ENCODE data around the gene RNF151.
A peak's percentile ranks its signal among the peaks of the same experiment; 100 is the strongest.
"Not testable (repeated sequence)": the region's sequence is repeated elsewhere in the genome, so short reads cannot be mapped to it uniquely, and the experiment has no call there.

RNF151 gene

DNA sequence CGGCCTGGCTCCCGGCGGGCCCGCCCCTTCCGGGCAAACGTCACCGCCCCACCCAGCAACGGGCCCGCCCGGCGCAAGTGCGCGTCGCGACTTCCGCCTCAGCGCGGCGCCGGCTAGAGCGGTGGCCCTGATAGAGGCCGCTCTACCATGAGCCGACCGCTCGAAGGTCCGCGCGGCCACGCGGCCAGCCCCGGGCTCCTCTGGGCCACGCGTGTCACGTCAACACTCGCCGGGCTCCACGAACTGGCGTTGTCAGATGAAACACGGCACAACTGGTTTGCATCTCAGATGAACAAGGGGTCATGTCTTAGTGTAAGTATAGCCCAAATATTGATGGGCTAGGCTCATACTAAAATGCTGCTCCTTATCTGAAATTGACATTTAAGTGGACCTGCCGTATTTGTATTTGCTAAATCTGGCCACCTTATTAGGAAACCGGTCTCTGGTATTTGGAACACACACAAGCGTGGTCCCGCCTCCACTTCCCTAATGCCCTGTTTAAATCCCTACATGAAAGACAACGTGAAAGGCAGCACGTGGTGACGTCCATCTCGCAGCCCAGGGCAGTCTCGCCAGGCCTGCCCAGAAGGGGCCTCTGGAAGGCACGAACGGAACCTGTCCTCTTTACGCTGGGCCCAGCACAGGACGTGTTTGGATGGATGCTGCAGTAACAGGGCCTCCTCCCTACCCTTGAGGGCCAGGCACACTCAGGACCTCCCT, 43.3 kb downstream of the RNF151 start, which contains the start of gene ZNF598:
Gene ZNF598, minus strand, starts transcription at position 31 of the 720 bp plus-strand sequence.
- peak; percentile 56 to 88 (median 70) for DNase-seq

GRCh38 chr16:2011726-2012125, 45.1 kb downstream of the RNF151 start:
- DNase-seq, result not testable (repeated sequence)

- no peak for DNase-seq
Observed at GRCh38 chr16:2013527-2013926, 46.9 kb downstream of the RNF151 start.

DNA sequence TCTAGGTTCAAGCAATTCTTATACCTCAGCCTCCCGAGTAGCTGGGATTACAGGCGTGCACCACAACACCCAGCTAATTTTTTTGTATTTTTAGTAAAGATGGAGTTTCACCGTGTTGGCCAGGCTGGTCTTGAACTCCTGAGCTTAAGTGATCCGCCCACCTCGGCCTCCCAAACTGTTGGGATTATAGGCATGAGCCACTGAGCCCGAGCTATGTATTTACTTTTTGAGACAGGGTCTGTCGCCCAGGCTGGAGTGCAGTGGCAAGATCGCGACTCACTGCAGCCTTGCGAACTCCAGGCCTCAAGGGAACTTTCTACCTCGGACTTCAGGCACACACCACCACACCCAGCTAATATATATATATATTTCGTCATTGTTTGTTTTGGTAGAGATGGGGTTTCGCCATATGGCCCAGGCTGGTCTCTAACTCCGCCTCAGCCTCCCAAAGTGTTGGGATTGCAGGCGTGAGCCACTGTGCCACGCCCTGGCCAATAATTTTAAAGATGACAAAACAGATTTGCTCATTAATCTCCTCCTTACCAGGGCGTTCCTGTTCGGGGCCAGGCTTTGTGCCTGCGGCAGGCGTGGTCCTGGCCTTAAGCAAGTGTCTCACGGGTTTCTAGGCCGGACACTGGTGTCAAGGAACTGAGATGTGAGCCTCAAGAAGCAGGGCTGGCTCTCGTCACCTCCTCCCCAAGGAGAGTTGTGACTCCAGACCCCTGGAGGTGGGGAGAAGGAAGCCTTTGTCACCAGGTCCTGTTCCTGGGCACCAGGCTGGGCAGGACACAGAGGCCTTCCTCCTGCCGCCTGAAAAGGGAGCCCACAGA, 48.7 kb downstream of the RNF151 start:
- DNase-seq, result no peak

DNA sequence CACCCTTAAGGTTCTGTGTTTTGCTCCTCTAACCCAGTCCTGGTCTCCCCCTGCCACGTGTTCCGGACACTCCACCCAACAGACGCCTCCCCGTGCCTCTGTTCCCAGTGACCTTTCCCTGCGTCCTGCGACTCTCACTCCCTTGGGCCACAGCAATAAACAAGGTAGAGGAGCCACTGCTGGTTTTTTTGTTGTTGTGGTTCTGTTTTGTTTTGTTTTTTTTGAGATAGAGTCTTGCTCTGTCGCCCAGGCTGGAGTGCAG, 49.2 kb downstream of the RNF151 start:
- no peak for DNase-seq

GRCh38 chr16:2016407-2016922, 49.8 kb downstream of the RNF151 start:
- DNase-seq, result no peak

All from T-helper 2 cell (primary cell).